Peyer's patch (tissue), 4 donors: ENCODE measurements around the gene PPP1R12B.

Source experiments
- CTCF ChIP-seq, 6 experiments: fragments of 450-650 bp in 4 of 6; fragments of 200-600 bp in 2 of 6; sonication (generic) in 1 of 6; IDR thresholded peaks; one replicate each; pipeline ENCODE4 v1.5.1; 2017 to 2019; ENCODE audit warnings: antibody characterized with exemption in 6 of 6, mild to moderate bottlenecking in 3 of 6, moderate library complexity in 1 of 6
- POLR2A ChIP-seq, 2 donors: fragments of 450-650 bp; IDR thresholded peaks; one replicate each; pipeline ENCODE4 v1.5.1; 2017; ENCODE audit warnings: antibody characterized with exemption in 2 of 2, mild to moderate bottlenecking in 2 of 2, moderate library complexity in 2 of 2

- TF ChIP-seq CTCF (IDR thresholded peaks at IDR 0.05) (no peak), POLR2A (IDR thresholded peaks at IDR 0.05) (no peak)
These were observed 248.7 kb downstream of the PPP1R12B start for GRCh38 chr1:202597090-202597761.
